HepG2 (cell line): ENCODE measurements around the gene NUP214.

Experiments used
- NCOA1 ChIP-seq: sonication (generic); formaldehyde crosslinking; IDR thresholded peaks from 2 replicates; pipeline ENCODE4 v1.9.0; 2021; ENCODE audit warnings: missing genetic modification reagents
- ZNF607 ChIP-seq: sonication (generic); formaldehyde crosslinking; IDR thresholded peaks from 2 replicates; pipeline ENCODE4 v1.5.1; 2020; ENCODE audit warnings: missing genetic modification reagents, mild to moderate bottlenecking, borderline replicate concordance

DNA sequence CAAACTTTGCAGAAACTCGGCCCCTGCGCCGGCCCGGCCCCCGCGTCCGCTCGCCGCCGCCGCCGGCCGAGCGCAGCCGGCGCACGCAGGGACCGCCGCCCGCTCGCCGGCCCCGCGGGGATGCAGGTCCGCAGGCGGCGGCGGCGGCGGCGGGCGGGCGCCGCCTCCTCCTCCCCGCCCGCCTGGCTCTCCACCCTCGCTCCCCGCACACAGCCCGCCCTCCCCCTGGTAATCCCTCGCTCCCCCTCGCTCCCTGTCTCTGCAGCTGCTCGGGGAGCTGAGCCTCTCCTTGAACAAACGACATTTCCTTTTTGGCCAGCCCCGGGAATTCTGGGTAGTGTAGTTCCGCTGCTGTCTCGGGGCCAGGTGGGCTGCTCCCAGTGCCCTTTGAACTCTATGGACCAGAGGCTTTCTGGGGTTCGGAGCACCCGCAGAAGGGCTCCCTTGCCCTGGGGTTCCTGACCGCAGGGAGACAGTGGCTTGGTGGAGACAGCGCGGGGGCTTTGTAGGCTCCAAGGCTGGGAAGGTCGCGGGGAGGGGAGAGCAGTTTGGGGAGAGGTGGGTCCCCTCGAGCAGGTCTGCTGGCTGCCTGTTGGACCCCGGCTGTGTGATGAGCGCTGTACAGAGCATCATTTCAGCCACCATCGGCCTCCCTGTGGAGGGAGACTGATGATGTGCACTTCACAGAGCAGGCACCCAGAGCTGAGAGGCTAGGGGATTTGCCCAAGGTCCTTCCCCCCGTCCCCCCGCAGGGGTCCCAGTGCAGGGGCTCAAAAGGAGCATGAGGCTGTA is 152.7 kb downstream of the NUP214 start:
- TF ChIP-seq ZNF607 (CRISPR knock-in tag) (no peak), NCOA1 (no peak)
